H1 (cell line): ENCODE results near the gene PTN. TPM values are rescaled to one million over a fixed set of nuclear protein-coding genes. Genes with fewer than 3 reads are reported as not detected.

Experiments used
- CTCF ChIA-PET: fragments of 300-600 bp; sonication (Branson Sonifier 250); formaldehyde crosslinking; loops from one replicate; lab custom pipeline; 2021; ENCODE audit not compliant: partially characterized antibody; lab: Charles Lee
- POLR2A ChIA-PET: fragments of 300-600 bp; sonication (Branson Sonifier 250); formaldehyde crosslinking; loops from one replicate; lab custom pipeline; 2021; ENCODE audit warnings: inconsistent platforms; ENCODE audit not compliant: partially characterized antibody; lab: Charles Lee
- DNase-seq, 2 experiments: peaks; one replicate each; pipeline versions ENCODE4 v3.0.0 to v3.0.0-alpha.2; 2010 to 2022; ENCODE audit warnings: low spot score in 2 of 2, low read depth in 1 of 2, mixed read lengths in 1 of 2
- FAIRE-seq: peaks from 2 replicates; lab custom pipeline; 2011; peaks lifted over from hg19 to GRCh38; lab: Jason Lieb, UNC
- H2AFZ ChIP-seq: 2 replicates; pipeline ENCODE4 v1.8.1; 2012; ENCODE audit warnings: low read length, inconsistent platforms
- H2AK5ac ChIP-seq: 2 replicates; pipeline ENCODE4 v1.6.1; 2013; ENCODE audit warnings: low read depth, low read length
- H2BK120ac ChIP-seq: replicated peaks from 2 replicates; pipeline ENCODE3; 2013; ENCODE audit warnings: low read depth, low read length, inconsistent platforms
- H2BK12ac ChIP-seq: 2 replicates; pipeline ENCODE4 v1.6.1; 2013; ENCODE audit warnings: low read depth, low read length
- H2BK15ac ChIP-seq: 2 replicates; pipeline ENCODE4 v1.6.1; 2013; ENCODE audit warnings: low read length
- H2BK20ac ChIP-seq: 2 replicates; pipeline ENCODE4 v1.6.1; 2013; ENCODE audit warnings: low read length
- H2BK5ac ChIP-seq: 2 replicates; pipeline ENCODE4 v1.6.1; 2013; ENCODE audit warnings: low read depth, low read length
- H3K14ac ChIP-seq: 2 replicates; pipeline ENCODE4 v1.6.1; 2013; ENCODE audit warnings: inconsistent platforms; ENCODE audit not compliant: insufficient read length
- H3K18ac ChIP-seq: 2 replicates; pipeline ENCODE4 v1.6.1; 2013; ENCODE audit warnings: low read length; ENCODE audit errors: extremely low read depth
- H3K23ac ChIP-seq: 2 replicates; pipeline ENCODE4 v1.6.1; 2013; ENCODE audit warnings: inconsistent platforms; ENCODE audit not compliant: insufficient read length
- H3K23me2 ChIP-seq: 2 replicates; pipeline ENCODE4 v1.6.1; 2013; ENCODE audit warnings: low read depth, low read length
- H3K27ac ChIP-seq: 2 replicates; pipeline ENCODE4 v1.6.1; 2011; ENCODE audit warnings: low read depth, low read length, inconsistent platforms
- H3K27me3 ChIP-seq, 4 experiments: replicated peaks in 1 of 4; 1 replicate in 1 of 4; 2 replicates in 3 of 4; pipeline versions ENCODE4 v1.6.1 to v1.8.1; 2011 to 2013; ENCODE audit warnings: low read length in 3 of 4, mild to moderate bottlenecking in 3 of 4, inconsistent platforms in 2 of 4, mixed read lengths in 2 of 4, moderate library complexity in 1 of 4; ENCODE audit not compliant: control insufficient read depth in 3 of 4, insufficient read depth in 3 of 4; ENCODE audit errors: extremely low read depth in 1 of 4
- H3K36me3 ChIP-seq, 4 experiments: 2 replicates each; pipeline versions ENCODE4 v1.6.1 to v1.8.1; 2011 to 2013; ENCODE audit warnings: mild to moderate bottlenecking in 4 of 4, low read length in 3 of 4, moderate library complexity in 2 of 4, control low read depth in 1 of 4, inconsistent platforms in 1 of 4; ENCODE audit not compliant: insufficient read depth in 4 of 4, control insufficient read depth in 2 of 4
- H3K4ac ChIP-seq: replicated peaks from 2 replicates; pipeline ENCODE3; 2013; ENCODE audit warnings: low read length, low read depth, mixed read lengths, inconsistent platforms; ENCODE audit not compliant: insufficient read length
- H3K4me1 ChIP-seq, 4 experiments: replicated peaks in 1 of 4; 1 replicate in 1 of 4; 2 replicates in 3 of 4; pipeline versions ENCODE4 v1.6.1 to v1.8.1; 2011 to 2013; ENCODE audit warnings: low read length in 3 of 4, inconsistent platforms in 2 of 4, mixed read lengths in 1 of 4; ENCODE audit not compliant: insufficient read depth in 4 of 4, control insufficient read depth in 3 of 4
- H3K4me2 ChIP-seq, 2 experiments: 2 replicates each; pipeline versions ENCODE4 v1.6.1 to v1.8.1; 2011 to 2013; ENCODE audit warnings: low read depth in 2 of 2, low read length in 2 of 2, control low read depth in 1 of 2, inconsistent platforms in 1 of 2, mild to moderate bottlenecking in 1 of 2; ENCODE audit not compliant: insufficient read depth in 1 of 2
- H3K4me3 ChIP-seq, 4 experiments: fragments of 200-600, 300-600 bp in 1 of 4; sonication (generic), shearing (Covaris generic), sonication (Bioruptor Twin) in 1 of 4; 2 replicates each; pipeline versions ENCODE4 v1.5.1 to v1.8.1; 2011 to 2016; ENCODE audit warnings: low read length in 4 of 4, low read depth in 3 of 4, control low read depth in 2 of 4, inconsistent platforms in 2 of 4, mild to moderate bottlenecking in 2 of 4, mixed read lengths in 1 of 4, moderate library complexity in 1 of 4; ENCODE audit not compliant: insufficient read depth in 2 of 4; ENCODE audit errors: extremely low read depth in 1 of 4
- H3K56ac ChIP-seq: replicated peaks from 2 replicates; pipeline ENCODE3; 2013; ENCODE audit warnings: low read depth, mild to moderate bottlenecking, mixed read lengths, low read length, inconsistent platforms; ENCODE audit not compliant: insufficient read length
- H3K79me1 ChIP-seq: 2 replicates; pipeline ENCODE4 v1.6.1; 2013; ENCODE audit warnings: low read depth, low read length, control low read depth
- H3K79me2 ChIP-seq, 2 experiments: 2 replicates each; pipeline versions ENCODE4 v1.6.1 to v1.8.1; 2012 to 2013; ENCODE audit warnings: low read length in 2 of 2, mild to moderate bottlenecking in 2 of 2, inconsistent platforms in 1 of 2; ENCODE audit not compliant: insufficient read depth in 2 of 2, control insufficient read depth in 1 of 2
- H3K9ac ChIP-seq, 4 experiments: replicated peaks in 1 of 4; 1 replicate in 1 of 4; 2 replicates in 3 of 4; pipeline versions ENCODE4 v1.6.1 to v1.8.1; 2011 to 2013; ENCODE audit warnings: low read depth in 3 of 4, low read length in 3 of 4, control low read depth in 2 of 4, mild to moderate bottlenecking in 2 of 4, moderate library complexity in 2 of 4, inconsistent platforms in 1 of 4; ENCODE audit errors: extremely low read depth in 1 of 4
- H3K9me3 ChIP-seq, 2 experiments: 2 replicates each; pipeline versions ENCODE4 v1.6.1 to v1.8.1; 2012 to 2013; ENCODE audit warnings: mild to moderate bottlenecking in 2 of 2, moderate library complexity in 2 of 2, control low read depth in 1 of 2, inconsistent platforms in 1 of 2, low read depth in 1 of 2, low read length in 1 of 2, mixed read lengths in 1 of 2; ENCODE audit not compliant: insufficient read depth in 2 of 2
- H4K20me1 ChIP-seq, 2 experiments: replicated peaks in 1 of 2; 2 replicates each; pipeline versions ENCODE3 to v1.8.1; 2011 to 2013; ENCODE audit warnings: inconsistent platforms in 2 of 2, low read length in 2 of 2, mild to moderate bottlenecking in 1 of 2; ENCODE audit not compliant: insufficient read depth in 2 of 2, control insufficient read depth in 1 of 2
- H4K5ac ChIP-seq: 2 replicates; pipeline ENCODE4 v1.6.1; 2013; ENCODE audit warnings: low read length, low read depth, mixed read lengths, inconsistent platforms; ENCODE audit not compliant: insufficient read length
- H4K8ac ChIP-seq: 2 replicates; pipeline ENCODE4 v1.8.0; 2013; ENCODE audit warnings: mild to moderate bottlenecking, moderate library complexity, low read length, inconsistent platforms; ENCODE audit not compliant: insufficient read depth; ENCODE audit errors: extremely low read depth
- H4K91ac ChIP-seq: replicated peaks from 2 replicates; pipeline ENCODE3; 2013; ENCODE audit warnings: low read length, mixed read lengths, inconsistent platforms; ENCODE audit not compliant: insufficient read length
- BACH1 ChIP-seq: IDR thresholded peaks from 2 replicates; pipeline ENCODE4 v1.6.1; 2012; ENCODE audit warnings: low read length, improper control_type of control experiment
- BCL11A ChIP-seq, 2 experiments: IDR thresholded peaks; one replicate each; pipeline ENCODE4 v1.6.1; 2011; ENCODE audit warnings: low read depth in 2 of 2, low read length in 2 of 2, mild to moderate bottlenecking in 2 of 2
- BRCA1 ChIP-seq: IDR thresholded peaks from 2 replicates; pipeline ENCODE4 v1.6.1; 2012; ENCODE audit warnings: low read depth, low read length, improper control_type of control experiment
- CHD1 ChIP-seq: IDR thresholded peaks from 2 replicates; pipeline ENCODE4 v1.6.1; 2012; ENCODE audit warnings: low read depth, low read length, improper control_type of control experiment
- CREB1 ChIP-seq: IDR thresholded peaks from 2 replicates; pipeline ENCODE4 v1.6.1; 2012; ENCODE audit warnings: inconsistent platforms
- EGR1 ChIP-seq: IDR thresholded peaks from 2 replicates; pipeline ENCODE4 v1.6.1; 2011; ENCODE audit warnings: low read depth, low read length, borderline replicate concordance
- GABPA ChIP-seq: IDR thresholded peaks from 2 replicates; pipeline ENCODE4 v1.6.1; 2011; ENCODE audit warnings: mild to moderate bottlenecking, low read length, moderate library complexity, borderline replicate concordance; ENCODE audit not compliant: insufficient read depth
- HDAC2 ChIP-seq, 2 experiments: fragments of 300-600 bp in 1 of 2; sonication (generic) in 1 of 2; IDR thresholded peaks; 2 replicates each; pipeline ENCODE4 v1.6.1; 2011 to 2012; ENCODE audit warnings: low read depth in 2 of 2, low read length in 2 of 2, mild to moderate bottlenecking in 2 of 2, moderate library complexity in 2 of 2, borderline replicate concordance in 1 of 2, inconsistent platforms in 1 of 2
- RAD21 ChIP-seq, 2 experiments: IDR thresholded peaks in 1 of 2; conservative IDR thresholded peaks in 1 of 2; 2 replicates each; pipeline ENCODE4 v1.6.1; 2011; ENCODE audit warnings: low read depth in 2 of 2, low read length in 2 of 2, improper control_type of control experiment in 1 of 2, inconsistent platforms in 1 of 2, mild to moderate bottlenecking in 1 of 2, moderate library complexity in 1 of 2
- RFX5 ChIP-seq: IDR thresholded peaks from 2 replicates; pipeline ENCODE4 v1.6.1; 2011; ENCODE audit warnings: low read depth, low read length, improper control_type of control experiment, borderline replicate concordance
- SIX5 ChIP-seq: IDR thresholded peaks from 2 replicates; pipeline ENCODE4 v1.6.1; 2011; ENCODE audit warnings: mild to moderate bottlenecking, low read depth, low read length
- SP1 ChIP-seq: IDR thresholded peaks from 2 replicates; pipeline ENCODE4 v1.6.1; 2011; ENCODE audit warnings: low read depth, low read length
- TBP ChIP-seq: IDR thresholded peaks from 2 replicates; pipeline ENCODE4 v1.6.1; 2011; ENCODE audit warnings: low read depth, low read length, improper control_type of control experiment
- TCF12 ChIP-seq: IDR thresholded peaks from 2 replicates; pipeline ENCODE4 v1.6.1; 2011; ENCODE audit warnings: low read depth, mild to moderate bottlenecking, low read length
- TEAD4 ChIP-seq: IDR thresholded peaks from 2 replicates; pipeline ENCODE4 v1.6.1; 2012; ENCODE audit warnings: low read depth, low read length, inconsistent platforms, mixed read lengths
- WGBS, 2 experiments: shearing (Covaris generic) in 1 of 2; methylation state at CpG; one replicate each; pipeline versions ENCODE4 v1.1.6 to v1.1.7; 2013 to 2015; ENCODE audit warnings: low lambda C conversion rate in 2 of 2, mixed read lengths in 2 of 2, inconsistent platforms in 1 of 2, low coverage in 1 of 2, missing lambda C conversion rate in 1 of 2; ENCODE audit not compliant: insufficient replicate concordance in 2 of 2, insufficient coverage in 1 of 2, insufficient read length in 1 of 2; ENCODE audit errors: extremely low coverage in 1 of 2, missing lambda C conversion rate in 1 of 2; 5-methylcytosine and 5-hydroxymethylcytosine counted together
- polyA plus RNA-seq, 7 experiments: library from polyadenylated mRNA; depleted of rRNA in 3 of 7; stranded (reverse) in 5 of 7; unstranded in 2 of 7; fragments of >200 nt in 5 of 7; fragments of 200-250 nt in 2 of 7; gene quantifications; 1 replicate in 5 of 7; 2 replicates in 1 of 7; 4 replicates in 1 of 7; pipeline versions ENCODE4 v1.2.1 to v1.2.3, GENCODE V29; 2011 to 2013; ENCODE audit warnings: missing spikeins in 2 of 7, mixed read lengths in 2 of 7
- total RNA-seq: library from RNA; stranded (reverse); fragmentation: NEBNext Ultra II Directional; extraction: Animal tissue kit (Norgen Biotek cat#: 25700); gene quantifications from 2 replicates; pipeline ENCODE4 v1.2.1, GENCODE V29; 2021

Gene PTN
- total and polyA plus RNA-seq, 2 of the 8 experiments (the other 6 are each of a cell fraction or from before 2014, with no cell fraction given), result 23.1 to 27.8 TPM

DNA sequence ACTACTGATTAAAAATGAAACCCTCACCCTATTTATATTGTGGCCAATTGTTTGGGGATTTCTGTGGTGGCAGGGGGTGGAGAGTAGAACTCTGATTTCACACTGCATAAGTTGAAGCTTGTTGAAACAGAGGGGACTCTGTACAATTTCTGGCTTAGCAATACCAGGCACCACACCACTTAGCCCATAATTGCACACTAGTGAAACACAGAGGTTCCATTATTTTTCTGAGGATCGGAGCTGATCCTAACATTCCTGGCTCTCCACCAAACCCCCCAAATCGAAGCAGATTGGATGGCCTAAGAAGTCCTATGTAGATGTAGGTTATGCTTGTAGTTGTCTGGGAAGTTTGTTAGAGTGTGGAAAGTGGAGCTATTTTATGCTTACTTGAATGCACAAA lies 47.0 kb downstream of the PTN start:
- H3K27ac ChIP-seq, result no peak overlapping the region
- 0 out of 4 replicates have a peak, but pooled peaks cover 0 to 2% of the 10 kb centered on the region in 2 experiments for H3K9me3 ChIP-seq
- TF ChIP-seq CREB1, result no peak
- TF ChIP-seq CHD1, result no peak
- no peak for TF ChIP-seq BRCA1
- no peak for TF ChIP-seq RFX5
- no peak for TF ChIP-seq TEAD4
- no peak for TF ChIP-seq BCL11A (IDR thresholded peaks at IDR 0.05; ENCODE audit: low read depth in 2 of 2, low read length in 2 of 2)
- TF ChIP-seq TBP, result no peak
- no peak for TF ChIP-seq EGR1
- TF ChIP-seq GABPA, result no peak
- no peak for TF ChIP-seq SIX5
- TF ChIP-seq SP1, result no peak
- TF ChIP-seq BACH1, result no peak
- TF ChIP-seq HDAC2 (IDR thresholded peaks at IDR 0.05; ENCODE audit: borderline replicate concordance in 1 of 2, low read depth in 2 of 2, low read length in 2 of 2), result no peak
- TF ChIP-seq RAD21 (IDR thresholded peaks at IDR 0.05 in 1 of 2, conservative IDR thresholded peaks at IDR 0.05 in 1 of 2; ENCODE audit: low read depth in 2 of 2, low read length in 2 of 2), result no peak
- TF ChIP-seq TCF12, result no peak

More for the DNA sequence above, 47.0 kb downstream of the PTN start:
- Histone ChIP-seq H2BK12ac (no peak overlapping the region), H4K5ac (no peak overlapping the region), H4K91ac (no peak overlapping the region), H3K79me2 (no peaks in the 10 kb centered on the region; a peak in 1 of 4 replicates), H3K14ac (no peak overlapping the region), H2BK5ac (no peak overlapping the region), H3K23me2 (no peaks in the 10 kb centered on the region), H3K4me1 (peaks cover 0 to 7% (median 0%) of the 10 kb centered on the region in 4 experiments; a peak in 2 of 7 replicates), H3K36me3 (0 out of 8 replicates have a peak, but pooled peaks cover 0 to 3% (median 0%) of the 10 kb centered on the region in 4 experiments), H2AFZ (no peak overlapping the region), H3K18ac (no peak overlapping the region), H2AK5ac (no peak overlapping the region), H2BK15ac (no peak overlapping the region), H2BK20ac (no peak overlapping the region), H4K20me1 (no peaks in the 10 kb centered on the region), H3K56ac (no peak overlapping the region), H3K79me1 (no peaks in the 10 kb centered on the region), H2BK120ac (no peak overlapping the region), H3K27me3 (no peaks in the 10 kb centered on the region), H3K4me2 (no peak overlapping the region), H3K4me3 (no peak overlapping the region), H4K8ac (no peak overlapping the region), H3K9ac (no peak overlapping the region), H3K23ac (no peak overlapping the region), H3K4ac (no peak overlapping the region)
- DNase-seq (no peak), FAIRE-seq (no peak)
- POLR2A ChIA-PET, result interaction anchor here (0.9 kb wide), 1 partner anchor 9 kb away, joined by 3 read pairs; no protein-coding TSS in a partner anchor
- 91% methylated on average over 2 of the region's 2 CpGs; no CpG with 5 or more reads in 1 of the 2 experiments for WGBS, 2 experiments
- CTCF ChIA-PET, result interaction anchor here (0.6 to 7.8 kb wide), 5 partner anchors 8 to 76 kb away, joined by 3 to 44 read pairs (median 3); no protein-coding TSS in a partner anchor
